ENCODE measurements around the gene RPS18.

RPS18 gene

DNA sequence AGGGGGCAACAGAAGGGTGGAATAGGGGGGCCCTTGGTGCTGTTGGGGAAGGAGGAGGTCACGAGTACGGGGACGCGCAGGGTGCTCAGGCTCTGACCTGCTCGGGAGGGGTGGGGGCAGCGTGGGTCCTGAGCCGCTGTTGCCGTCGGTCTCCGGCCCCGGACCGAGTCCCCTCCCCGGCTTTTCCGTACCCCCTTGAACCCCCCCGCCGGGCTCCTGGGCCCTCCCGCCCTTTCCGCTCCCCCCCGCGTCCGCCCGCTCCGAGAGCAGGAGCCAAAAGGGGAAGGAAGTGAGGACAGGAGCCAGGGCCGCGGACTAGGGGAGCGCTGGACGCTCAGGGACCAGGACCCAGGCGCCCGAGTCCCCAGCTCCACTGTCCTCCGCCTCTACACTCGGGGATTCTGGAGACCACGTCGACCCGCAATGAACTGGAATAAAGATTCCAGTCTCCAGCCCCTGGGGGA, 26.9 kb downstream of the RPS18 start, which contains the start of gene RGL2:
Gene RGL2 (minus strand): TSS at position 170 of the 464 bp plus-strand sequence. CDS start 332 bp downstream, outside the sequence.
- TF ChIP-seq, protein P1, sequence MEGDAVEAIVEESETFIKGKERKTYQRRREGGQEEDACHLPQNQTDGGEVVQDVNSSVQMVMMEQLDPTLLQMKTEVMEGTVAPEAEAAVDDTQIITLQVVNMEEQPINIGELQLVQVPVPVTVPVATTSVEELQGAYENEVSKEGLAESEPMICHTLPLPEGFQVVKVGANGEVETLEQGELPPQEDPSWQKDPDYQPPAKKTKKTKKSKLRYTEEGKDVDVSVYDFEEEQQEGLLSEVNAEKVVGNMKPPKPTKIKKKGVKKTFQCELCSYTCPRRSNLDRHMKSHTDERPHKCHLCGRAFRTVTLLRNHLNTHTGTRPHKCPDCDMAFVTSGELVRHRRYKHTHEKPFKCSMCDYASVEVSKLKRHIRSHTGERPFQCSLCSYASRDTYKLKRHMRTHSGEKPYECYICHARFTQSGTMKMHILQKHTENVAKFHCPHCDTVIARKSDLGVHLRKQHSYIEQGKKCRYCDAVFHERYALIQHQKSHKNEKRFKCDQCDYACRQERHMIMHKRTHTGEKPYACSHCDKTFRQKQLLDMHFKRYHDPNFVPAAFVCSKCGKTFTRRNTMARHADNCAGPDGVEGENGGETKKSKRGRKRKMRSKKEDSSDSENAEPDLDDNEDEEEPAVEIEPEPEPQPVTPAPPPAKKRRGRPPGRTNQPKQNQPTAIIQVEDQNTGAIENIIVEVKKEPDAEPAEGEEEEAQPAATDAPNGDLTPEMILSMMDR (IDR thresholded peaks at IDR 0.05; ENCODE audit: borderline replicate concordance, insufficient read depth, low read depth, low read length), result no peak
- peak within 1 kb of the TSS; percentile 62 for H3K4me3 ChIP-seq (ENCODE audit: low read depth, low read length)

DNA sequence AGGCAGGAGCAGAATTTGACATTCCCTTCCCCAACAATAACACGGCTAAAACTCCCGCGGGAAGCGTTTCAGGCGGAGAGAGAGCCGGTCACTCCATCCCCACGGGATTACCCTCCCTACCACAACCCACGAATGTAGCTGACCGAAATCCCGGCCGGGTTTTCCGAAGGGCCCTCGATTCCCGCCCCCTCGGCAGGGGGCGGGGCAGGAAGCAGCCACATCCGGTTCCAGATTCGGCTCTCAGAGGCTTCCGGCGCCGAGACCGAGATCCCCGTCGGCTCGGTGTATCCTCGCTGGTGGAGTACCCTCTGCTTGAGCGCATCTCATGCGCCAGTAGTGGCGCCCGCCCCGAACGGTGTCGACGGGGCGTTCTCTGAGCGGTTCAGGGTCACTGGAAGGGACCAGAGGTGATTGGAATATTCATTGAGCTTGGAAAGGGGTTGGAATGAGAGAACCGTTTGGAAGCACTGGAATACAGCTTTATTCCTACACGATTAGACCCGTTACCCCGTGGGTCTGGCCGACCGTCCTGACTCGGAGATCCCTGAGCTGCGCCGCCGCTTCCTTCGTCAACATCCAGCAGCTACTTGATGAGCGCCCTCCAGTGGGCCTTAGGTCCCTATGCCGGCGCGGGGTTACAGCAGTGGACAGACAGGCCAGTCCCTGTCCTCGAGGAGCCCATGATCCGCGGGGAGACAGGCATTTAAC, 27.5 kb downstream of the RPS18 start:
- H3K4me3 ChIP-seq (ENCODE audit: low read depth, low read length), result peak overlapping the region; percentile 62
- TF ChIP-seq, protein P1 (IDR thresholded peaks at IDR 0.05; ENCODE audit: borderline replicate concordance, insufficient read depth, low read depth, low read length), result peak; percentile 70

DNA sequence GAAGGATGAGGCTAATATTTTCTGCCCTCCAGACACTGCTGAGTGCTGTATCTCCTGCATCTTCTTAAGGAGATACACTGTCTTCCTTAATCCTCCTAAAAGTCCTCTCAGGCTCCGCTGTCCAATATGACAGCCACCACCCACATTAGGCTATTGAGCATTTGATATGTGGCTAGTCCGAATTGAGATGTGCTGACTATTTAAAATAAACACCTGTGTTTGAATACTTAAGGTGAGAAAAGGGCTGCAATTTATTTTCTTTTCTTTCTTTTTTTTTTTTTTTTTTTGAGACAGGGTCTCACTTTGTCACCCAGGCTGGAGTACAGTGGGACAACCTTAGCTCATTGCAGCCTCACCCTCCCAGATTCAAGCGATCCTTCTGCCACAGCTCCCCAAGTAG, 30.0 kb downstream of the RPS18 start:
- H3K4me3 ChIP-seq (ENCODE audit: low read depth, low read length), result no peak overlapping the region

DNA sequence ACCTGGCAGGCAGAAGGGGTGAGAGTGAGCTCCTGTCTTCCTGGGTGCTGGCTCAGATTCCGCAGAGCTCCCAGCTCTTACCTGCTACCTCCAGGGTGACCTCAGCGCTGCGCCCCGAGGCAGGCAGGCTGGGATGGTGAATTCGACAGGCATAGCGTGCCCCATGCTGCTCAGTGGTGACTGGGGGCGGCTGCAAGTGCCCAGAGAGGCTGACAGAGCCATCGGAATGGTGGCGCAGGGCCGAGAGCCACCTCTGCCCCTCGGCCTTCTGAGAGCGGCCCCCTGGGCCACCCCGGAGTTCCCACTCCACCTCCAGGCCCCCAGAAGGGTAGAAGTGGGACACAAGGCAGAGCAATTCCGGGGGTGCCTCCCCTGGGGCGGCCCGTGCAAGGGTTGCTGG, 32.3 kb downstream of the RPS18 start:
- TF ChIP-seq, protein P1 (IDR thresholded peaks at IDR 0.05; ENCODE audit: borderline replicate concordance, insufficient read depth, low read depth, low read length), result no peak
- no peak overlapping the region for H3K4me3 ChIP-seq (ENCODE audit: low read depth, low read length)

More for the DNA sequence above, 30.0 kb downstream of the RPS18 start:
- TF ChIP-seq, protein P1 (IDR thresholded peaks at IDR 0.05; ENCODE audit: borderline replicate concordance, insufficient read depth, low read depth, low read length), result no peak

DNA sequence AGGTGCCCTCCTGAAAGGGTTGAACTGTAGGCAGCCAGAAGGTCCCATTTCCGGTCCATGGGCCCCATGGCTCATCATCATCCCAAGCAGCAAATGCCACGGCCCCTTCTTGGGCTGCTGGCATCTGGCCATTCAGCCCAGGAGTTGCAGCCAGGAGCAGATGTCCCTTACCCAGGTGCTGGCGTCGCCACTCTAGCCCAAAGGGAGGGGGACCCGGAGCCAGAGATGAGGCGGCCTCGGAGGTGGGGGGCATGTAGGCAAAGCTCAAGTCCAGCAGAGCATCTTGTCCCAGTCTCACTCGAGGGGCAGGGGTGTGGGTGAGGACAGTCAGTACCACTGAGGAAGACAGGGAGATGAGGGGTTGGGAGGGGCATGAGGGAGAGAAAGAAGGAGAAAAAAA, 33.2 kb downstream of the RPS18 start:
- TF ChIP-seq, protein P1 (IDR thresholded peaks at IDR 0.05; ENCODE audit: borderline replicate concordance, insufficient read depth, low read depth, low read length), result no peak
- H3K4me3 ChIP-seq (ENCODE audit: low read depth, low read length), result no peak overlapping the region

DNA sequence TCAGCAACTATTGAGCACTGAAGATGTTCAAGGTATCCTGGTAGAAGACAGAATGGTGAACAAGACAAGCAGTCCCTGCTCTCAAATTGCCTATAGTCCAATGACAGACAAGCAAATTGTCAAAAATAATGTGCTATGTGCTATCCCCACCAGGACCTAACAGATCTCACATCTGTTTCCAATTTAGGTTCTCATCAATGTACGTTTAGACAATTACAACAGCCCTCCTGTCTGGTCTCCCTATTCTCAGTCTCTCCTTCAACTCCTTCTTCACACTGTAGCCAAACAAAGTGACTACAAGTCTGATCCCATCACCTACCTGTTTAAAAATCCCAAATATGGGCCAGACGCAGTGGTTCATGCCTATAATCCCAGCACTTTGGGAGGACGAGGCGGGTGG, 34.5 kb downstream of the RPS18 start:
- no peak overlapping the region for H3K4me3 ChIP-seq (ENCODE audit: low read depth, low read length)
- TF ChIP-seq, protein P1 (IDR thresholded peaks at IDR 0.05; ENCODE audit: borderline replicate concordance, insufficient read depth, low read depth, low read length), result no peak

All from GM12875 (cell line).